Measurements from ENCODE around the gene RPA1.

DNA sequence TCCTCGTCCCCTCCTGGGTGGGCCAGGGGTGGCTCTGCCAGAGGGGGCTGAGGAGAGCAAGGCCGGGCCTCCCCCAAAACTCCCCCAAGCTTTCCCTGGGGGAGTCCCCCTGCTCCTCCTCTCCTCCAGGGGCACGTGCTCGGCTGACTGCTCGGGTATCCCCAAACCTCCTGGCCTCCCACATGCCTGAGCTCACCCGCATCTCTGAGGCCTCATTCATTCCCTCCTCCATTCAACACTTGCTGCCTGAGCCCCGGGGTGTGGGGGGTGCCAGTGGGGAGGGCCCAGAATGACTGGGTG, 112.2 kb downstream of the RPA1 start:
- no peak for TF ChIP-seq POLR2A (IDR thresholded peaks at IDR 0.05)
- TF ChIP-seq, protein P1, sequence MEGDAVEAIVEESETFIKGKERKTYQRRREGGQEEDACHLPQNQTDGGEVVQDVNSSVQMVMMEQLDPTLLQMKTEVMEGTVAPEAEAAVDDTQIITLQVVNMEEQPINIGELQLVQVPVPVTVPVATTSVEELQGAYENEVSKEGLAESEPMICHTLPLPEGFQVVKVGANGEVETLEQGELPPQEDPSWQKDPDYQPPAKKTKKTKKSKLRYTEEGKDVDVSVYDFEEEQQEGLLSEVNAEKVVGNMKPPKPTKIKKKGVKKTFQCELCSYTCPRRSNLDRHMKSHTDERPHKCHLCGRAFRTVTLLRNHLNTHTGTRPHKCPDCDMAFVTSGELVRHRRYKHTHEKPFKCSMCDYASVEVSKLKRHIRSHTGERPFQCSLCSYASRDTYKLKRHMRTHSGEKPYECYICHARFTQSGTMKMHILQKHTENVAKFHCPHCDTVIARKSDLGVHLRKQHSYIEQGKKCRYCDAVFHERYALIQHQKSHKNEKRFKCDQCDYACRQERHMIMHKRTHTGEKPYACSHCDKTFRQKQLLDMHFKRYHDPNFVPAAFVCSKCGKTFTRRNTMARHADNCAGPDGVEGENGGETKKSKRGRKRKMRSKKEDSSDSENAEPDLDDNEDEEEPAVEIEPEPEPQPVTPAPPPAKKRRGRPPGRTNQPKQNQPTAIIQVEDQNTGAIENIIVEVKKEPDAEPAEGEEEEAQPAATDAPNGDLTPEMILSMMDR (IDR thresholded peaks at IDR 0.05) = no peak
